Aorta (tissue), 5 donors: ENCODE data around the gene ABCC12. TPM values are rescaled to one million over a fixed set of nuclear protein-coding genes. Genes with fewer than 3 reads are reported as not detected.

Experiments used
- ATAC-seq: fragments of 200-7000 bp; cut with Tn5 transposase; one replicate; pipeline ENCODE4 v1.9.1; 2022; ENCODE audit warnings: moderate library complexity; ENCODE audit not compliant: low FRiP score
- DNase-seq, 2 donors: peaks; one replicate each; pipeline ENCODE4 v3.0.0-alpha.2; 2020
- H3K27ac ChIP-seq, 2 donors: one replicate each; pipeline ENCODE4 v1.5.1; 2013; ENCODE audit warnings: low read length in 2 of 2, mild to moderate bottlenecking in 2 of 2, moderate library complexity in 2 of 2, control low read depth in 1 of 2, inconsistent platforms in 1 of 2, low read depth in 1 of 2
- H3K27me3 ChIP-seq, 2 donors: one replicate each; pipeline ENCODE4 v1.6.1; 2013; ENCODE audit warnings: control low read depth in 1 of 2, low read length in 1 of 2, mild to moderate bottlenecking in 1 of 2, moderate library complexity in 1 of 2; ENCODE audit not compliant: insufficient read depth in 2 of 2, control insufficient read depth in 1 of 2
- H3K36me3 ChIP-seq, 2 donors: one replicate each; pipeline ENCODE4 v1.6.1; 2013; ENCODE audit warnings: control low read depth in 1 of 2, low read length in 1 of 2, mild to moderate bottlenecking in 1 of 2; ENCODE audit not compliant: insufficient read depth in 2 of 2, control insufficient read depth in 1 of 2
- H3K4me1 ChIP-seq, 2 donors: one replicate each; pipeline ENCODE4 v1.6.1; 2013; ENCODE audit warnings: low read length in 2 of 2, control low read depth in 1 of 2, mild to moderate bottlenecking in 1 of 2, moderate library complexity in 1 of 2; ENCODE audit not compliant: insufficient read depth in 2 of 2, control insufficient read depth in 1 of 2
- H3K4me3 ChIP-seq, 2 donors: one replicate each; pipeline ENCODE4 v1.5.1; 2013; ENCODE audit warnings: low read length in 2 of 2, control low read depth in 1 of 2, mild to moderate bottlenecking in 1 of 2
- H3K9me3 ChIP-seq: one replicate; pipeline ENCODE4 v1.6.1; 2013; ENCODE audit warnings: mild to moderate bottlenecking, low read length; ENCODE audit not compliant: control insufficient read depth
- WGBS, 2 donors: extraction: QIAGEN DNeasy Blood & Tissue Kit; methylation state at CpG; one replicate each; pipeline ENCODE4 v1.1.7; 2013; 5-methylcytosine and 5-hydroxymethylcytosine counted together
- intact Hi-C, 2 donors: fragments of 100-400 bp; cut with DNase I; formaldehyde crosslinking; loops; one replicate each; pipeline versions ENCODE4 v1.14.2 to v1.15.0; 2022
- polyA plus RNA-seq, 2 donors: library from polyadenylated mRNA; stranded (reverse); fragments of 200-250 nt; gene quantifications; one replicate each; pipeline ENCODE4 v1.2.3, GENCODE V29; 2013
- total RNA-seq, 2 donors: library from RNA; stranded (reverse); fragmentation: NEBNext Ultra II Directional; extraction: Animal tissue kit (Norgen Biotek cat#: 25700); gene quantifications; one replicate each; pipeline ENCODE4 v1.2.1, GENCODE V29; 2021
- donor health status: healthy with polysubstance abuse.
- donor health status: Bipolar disorder and iron deficiency.
- donor health status: DM: no; HTN: no; CAD: no.
- donor health status: DM: no; HTN: no; CAD: no.
- donor health status: DM: yes; HTN: yes; CAD: no.

Gene ABCC12
- total and polyA plus RNA-seq, 4 donors: 0.05 TPM; not detected in 3

GRCh38 chr16:48132696-48133095 lies 23.1 kb downstream of the ABCC12 start:
- no peak for ATAC-seq
- H3K4me3 ChIP-seq: no peak overlapping the region
- no peak for DNase-seq
- H3K4me1 ChIP-seq: no peaks in the 10 kb centered on the region
- intact Hi-C loops: no loop called here
- no peaks in the 10 kb centered on the region for H3K36me3 ChIP-seq
- no peaks in the 10 kb centered on the region for H3K27me3 ChIP-seq
- 49 to 51% methylated on average over 3 of the region's 3 CpGs for WGBS, 2 donors
- no peak overlapping the region for H3K27ac ChIP-seq
- no peaks in the 10 kb centered on the region for H3K9me3 ChIP-seq

- H3K27me3 ChIP-seq: no peaks in the 10 kb centered on the region
- H3K4me1 ChIP-seq: no peaks in the 10 kb centered on the region
- 89 to 93% methylated on average over 6 of the region's 6 CpGs for WGBS, 2 donors
- DNase-seq: no peak
- no peaks in the 10 kb centered on the region for H3K36me3 ChIP-seq
- intact Hi-C loops: no loop called here
- ATAC-seq: no peak
- H3K4me3 ChIP-seq: no peak overlapping the region
- no peak overlapping the region for H3K27ac ChIP-seq
- H3K9me3 ChIP-seq: no peaks in the 10 kb centered on the region
Measured at GRCh38 chr16:48131201-48131935, 24.4 kb downstream of the ABCC12 start.

GRCh38 chr16:48129926-48130325 lies 25.9 kb downstream of the ABCC12 start:
- Histone ChIP-seq H3K27me3 (no peaks in the 10 kb centered on the region), H3K36me3 (no peaks in the 10 kb centered on the region), H3K27ac (no peak overlapping the region), H3K4me3 (no peak overlapping the region), H3K9me3 (no peaks in the 10 kb centered on the region), H3K4me1 (no peaks in the 10 kb centered on the region)
- ATAC-seq (no peak), DNase-seq (no peak)
- 79 to 86% methylated on average over 3 of the region's 3 CpGs for WGBS, 2 donors
- intact Hi-C loops: no loop called here

- Histone ChIP-seq H3K27me3 (no peaks in the 10 kb centered on the region), H3K4me3 (no peak overlapping the region), H3K36me3 (no peaks in the 10 kb centered on the region), H3K27ac (no peak overlapping the region), H3K4me1 (no peaks in the 10 kb centered on the region), H3K9me3 (no peaks in the 10 kb centered on the region)
- ATAC-seq (no peak), DNase-seq (no peak)
- whole genome bisulfite sequencing, 2 donors: 85 to 89% methylated on average over 2 of the region's 2 CpGs
- intact Hi-C loops: no loop called here
Measured at GRCh38 chr16:48128769-48129168, 27.0 kb downstream of the ABCC12 start.

- no peak for ATAC-seq
- intact Hi-C loops: no loop called here
- no peaks in the 10 kb centered on the region for H3K4me1 ChIP-seq
- no peaks in the 10 kb centered on the region for H3K9me3 ChIP-seq
- no peaks in the 10 kb centered on the region for H3K27me3 ChIP-seq
- no peak overlapping the region for H3K4me3 ChIP-seq
- no peak overlapping the region for H3K27ac ChIP-seq
- no peaks in the 10 kb centered on the region for H3K36me3 ChIP-seq
- peak in 1 of 2 donors; percentile 52 for DNase-seq
- WGBS, 2 donors: 34 to 38% methylated on average over 13 of the region's 13 CpGs
Measured at GRCh38 chr16:48126801-48127644, 28.8 kb downstream of the ABCC12 start.

- DNase-seq: no peak
- H3K27ac ChIP-seq: no peak overlapping the region
- no peaks in the 10 kb centered on the region for H3K4me1 ChIP-seq
- no peak for ATAC-seq
- H3K27me3 ChIP-seq: no peaks in the 10 kb centered on the region
- H3K4me3 ChIP-seq: no peak overlapping the region
- intact Hi-C loops: no loop called here
- WGBS, 2 donors: 93 to 95% methylated on average over 5 of the region's 5 CpGs
- no peaks in the 10 kb centered on the region for H3K36me3 ChIP-seq
- H3K9me3 ChIP-seq: no peaks in the 10 kb centered on the region
Measured at GRCh38 chr16:48125888-48126287, 29.9 kb downstream of the ABCC12 start.

- intact Hi-C loops: no loop called here
- no peak overlapping the region for H3K4me3 ChIP-seq
- no peak overlapping the region for H3K27ac ChIP-seq
- H3K27me3 ChIP-seq: no peaks in the 10 kb centered on the region
- no peaks in the 10 kb centered on the region for H3K4me1 ChIP-seq
- ATAC-seq: no peak
- WGBS, 2 donors: 94 to 96% methylated on average over 2 of the region's 2 CpGs
- H3K36me3 ChIP-seq: no peaks in the 10 kb centered on the region
- no peak for DNase-seq
- H3K9me3 ChIP-seq: no peaks in the 10 kb centered on the region
Measured at GRCh38 chr16:48124266-48124665, 31.5 kb downstream of the ABCC12 start.

GRCh38 chr16:48123104-48123788 lies 32.5 kb downstream of the ABCC12 start:
- no peaks in the 10 kb centered on the region for H3K9me3 ChIP-seq
- intact Hi-C loops: no loop called here
- no peak overlapping the region for H3K27ac ChIP-seq
- H3K4me3 ChIP-seq: no peak overlapping the region
- no peaks in the 10 kb centered on the region for H3K27me3 ChIP-seq
- ATAC-seq (no peak), DNase-seq (peak in 1 of 2 donors; percentile 66)
- H3K4me1 ChIP-seq: no peaks in the 10 kb centered on the region
- WGBS, 2 donors: 54 to 68% methylated on average over 5 of the region's 5 CpGs
- no peaks in the 10 kb centered on the region for H3K36me3 ChIP-seq
